SH-SY5Y (cell line): ENCODE data around the gene INAFM2.

Source experiments
- GATA2 ChIP-seq: IDR thresholded peaks from 2 replicates; pipeline ENCODE4 v1.6.1; 2011; ENCODE audit warnings: mild to moderate bottlenecking, low read depth, low read length
- GATA3 ChIP-seq: IDR thresholded peaks from 2 replicates; pipeline ENCODE4 v1.6.1; 2011; ENCODE audit warnings: low read depth, mild to moderate bottlenecking, low read length, moderate library complexity

DNA sequence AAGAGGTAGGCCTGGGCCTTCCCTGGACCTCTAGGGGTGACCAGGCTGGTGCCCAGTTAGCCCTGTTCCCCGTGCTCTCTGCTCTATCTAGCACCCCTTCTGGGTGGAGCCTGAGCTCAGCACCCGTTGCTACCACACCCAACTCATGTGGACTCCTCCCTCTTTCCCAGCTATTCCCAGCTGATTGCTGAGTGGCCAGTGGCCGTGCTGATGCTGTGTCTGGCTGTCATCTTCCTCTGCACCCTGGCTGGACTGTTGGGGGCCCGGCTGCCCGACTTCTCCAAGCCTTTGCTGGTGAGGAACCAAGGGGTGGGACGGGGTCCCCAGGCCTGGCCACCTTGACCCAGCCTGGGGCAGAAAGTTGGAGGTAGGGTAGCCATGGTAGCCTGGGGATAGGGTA lies 40.8 kb downstream of the INAFM2 start:
- TF ChIP-seq GATA3, result no peak
- TF ChIP-seq GATA2, result no peak
